HAP-1 (cell line): Measurements from ENCODE around the gene MGAT1.

Experiments
- DNase-seq, 2 experiments: peaks; one replicate each; pipeline ENCODE4 v3.0.0-alpha.2; 2016 to 2020; ENCODE audit warnings: low spot score in 2 of 2
- H3K27me3 ChIP-seq: fragments of 250-450 bp; sonication (Bioruptor Pico); 2 replicates; pipeline ENCODE4 v1.5.1; 2020; ENCODE audit warnings: low read depth, mild to moderate bottlenecking, moderate library complexity
- H3K36me3 ChIP-seq: fragments of 250-450 bp; sonication (Bioruptor Pico); replicated peaks from 2 replicates; pipeline ENCODE4 v1.5.1; 2020; ENCODE audit warnings: mild to moderate bottlenecking
- H3K4me1 ChIP-seq: fragments of 250-450 bp; sonication (Bioruptor Pico); 2 replicates; pipeline ENCODE4 v1.5.1; 2020; ENCODE audit warnings: mild to moderate bottlenecking
- H3K4me3 ChIP-seq: fragments of 250-450 bp; sonication (Bioruptor Pico); 2 replicates; pipeline ENCODE4 v1.5.1; 2020; ENCODE audit warnings: mild to moderate bottlenecking, moderate library complexity
- H3K9me3 ChIP-seq: fragments of 250-450 bp; sonication (Bioruptor Pico); 2 replicates; pipeline ENCODE4 v1.5.1; 2020; ENCODE audit warnings: mild to moderate bottlenecking, moderate library complexity
- in situ Hi-C: fragments of 300-500 bp; cut with MboI; formaldehyde crosslinking; loops from 3 replicates; pipeline ENCODE4 v1.14.3; 2020; ENCODE audit warnings: low sequenced_read_pairs, inconsistent platforms, mixed read lengths

Gene MGAT1

DNA sequence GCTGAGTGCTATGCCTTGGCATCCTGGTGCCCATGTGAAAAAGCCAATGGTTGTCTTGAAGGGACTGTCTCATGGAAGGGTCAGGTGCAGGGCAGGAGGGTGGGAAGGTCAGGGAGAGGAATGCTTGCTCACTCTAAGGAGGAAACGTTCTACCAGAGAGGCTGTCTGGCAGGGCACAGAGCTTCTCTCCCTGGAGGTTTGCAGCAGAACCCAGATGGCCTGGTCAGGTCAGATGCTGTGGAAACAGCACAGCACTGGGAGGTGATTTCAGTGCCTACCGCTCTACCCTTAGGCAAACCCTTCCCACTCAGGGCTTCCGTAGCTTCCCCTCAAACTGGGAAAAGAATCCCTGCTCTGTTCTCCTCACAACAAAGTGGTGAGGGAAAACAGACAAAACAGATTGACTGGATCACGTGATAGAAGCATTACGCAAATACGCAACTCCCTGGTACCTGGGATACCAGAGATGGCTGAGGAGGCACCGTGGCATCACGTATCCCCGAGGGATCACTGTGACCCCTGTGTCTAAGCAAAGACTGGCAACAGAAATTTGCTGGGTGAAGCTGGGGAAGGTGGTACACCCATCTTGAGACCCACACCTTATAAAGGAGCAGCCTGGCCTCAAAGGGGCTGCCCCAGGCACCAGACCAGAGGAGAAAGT lies 3.9 kb upstream of the MGAT1 start:
- Histone ChIP-seq H3K9me3 (no peaks in the 10 kb centered on the region), H3K4me1 (peaks cover 55% of the 10 kb centered on the region), H3K27me3 (no peaks in the 10 kb centered on the region), H3K36me3 (no peaks in the 10 kb centered on the region; the same call in 1 of the 2 replicates), H3K4me3 (no peak overlapping the region)
- in situ Hi-C loops = no loop called here
- no peak for DNase-seq

DNA sequence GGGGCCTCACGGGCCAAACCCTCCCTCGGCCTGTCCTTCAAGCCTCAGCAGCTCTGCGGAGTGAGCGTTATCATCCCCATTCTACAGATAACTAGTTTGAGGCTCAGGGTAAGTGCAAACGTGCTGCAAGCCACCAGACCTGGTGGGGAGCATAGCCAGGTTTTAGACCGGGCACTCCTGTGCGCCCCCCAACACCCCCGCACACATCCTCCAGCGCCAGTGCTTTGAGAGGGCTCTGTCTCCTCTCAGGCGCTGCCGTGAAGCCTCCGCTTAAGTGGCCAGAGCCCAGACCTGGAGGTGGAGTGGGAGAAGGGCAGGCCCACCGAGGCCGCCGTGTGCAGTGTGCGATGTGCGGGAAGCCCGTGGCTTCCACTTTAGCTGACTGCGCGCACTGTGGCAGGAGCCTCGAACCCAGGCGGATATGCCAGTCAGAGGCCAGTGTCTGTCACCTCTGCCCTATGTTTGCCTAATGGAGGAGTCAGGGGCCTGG lies 1.6 kb upstream of the MGAT1 start:
- Histone ChIP-seq H3K4me1 (peaks cover 42% of the 10 kb centered on the region), H3K27me3 (no peaks in the 10 kb centered on the region), H3K9me3 (no peaks in the 10 kb centered on the region), H3K4me3 (no peak overlapping the region), H3K36me3 (no peaks in the 10 kb centered on the region; the same call in 1 of the 2 replicates)
- in situ Hi-C loops = no loop called here
- DNase-seq = no peak

DNA sequence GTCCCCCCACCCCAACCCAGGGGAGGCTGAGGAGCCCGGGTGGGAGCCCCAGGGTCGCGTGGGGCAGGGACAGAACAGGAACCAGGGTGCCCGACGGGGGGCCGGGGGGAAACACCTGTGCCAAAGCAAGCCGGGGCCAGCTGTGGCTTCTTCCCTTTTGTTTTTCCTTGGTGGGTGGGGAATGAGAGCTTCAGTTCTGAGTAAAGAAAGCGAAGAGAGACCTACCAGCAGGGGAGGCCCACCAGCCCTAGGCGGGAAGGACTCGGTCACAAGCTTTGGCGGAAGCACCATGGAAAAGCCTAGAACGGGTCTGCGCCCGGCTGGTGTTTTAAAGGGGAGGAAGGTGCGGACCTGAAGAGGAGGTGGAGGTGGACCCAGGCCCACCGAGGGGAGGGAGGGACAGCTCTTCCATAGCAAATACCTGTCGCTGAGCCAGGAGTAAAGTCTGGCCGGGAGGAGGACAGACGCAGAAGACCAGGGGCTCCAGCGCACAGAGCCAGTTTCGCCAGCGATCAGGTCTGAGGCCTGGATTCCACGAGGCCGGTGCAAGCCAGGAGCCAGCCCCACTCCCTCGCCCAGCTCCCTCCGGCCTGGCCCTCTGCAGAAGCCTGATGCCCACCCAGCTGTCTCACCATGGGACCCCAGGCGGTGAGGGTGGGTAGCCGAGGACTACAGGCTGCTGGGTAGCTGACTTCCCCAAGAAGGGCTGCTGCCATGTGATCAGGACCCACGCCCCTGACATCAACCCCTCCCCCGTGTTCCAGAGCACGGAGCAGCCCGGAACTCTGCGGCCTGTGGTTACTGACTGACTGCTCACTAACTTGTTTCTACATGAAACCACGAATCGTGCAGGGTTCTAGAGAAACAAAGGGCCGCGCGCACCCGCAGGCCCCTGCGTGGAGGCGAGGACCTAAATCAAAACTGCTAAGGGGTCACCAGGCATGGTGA lies 849 bp upstream of the MGAT1 start:
- DNase-seq = no peak
- Histone ChIP-seq H3K36me3 (no peaks in the 10 kb centered on the region; the same call in 1 of the 2 replicates), H3K4me1 (peaks cover 35% of the 10 kb centered on the region), H3K9me3 (no peaks in the 10 kb centered on the region), H3K27me3 (no peaks in the 10 kb centered on the region), H3K4me3 (peak overlapping the region; percentile 92)
- in situ Hi-C loops = no loop called here

DNA sequence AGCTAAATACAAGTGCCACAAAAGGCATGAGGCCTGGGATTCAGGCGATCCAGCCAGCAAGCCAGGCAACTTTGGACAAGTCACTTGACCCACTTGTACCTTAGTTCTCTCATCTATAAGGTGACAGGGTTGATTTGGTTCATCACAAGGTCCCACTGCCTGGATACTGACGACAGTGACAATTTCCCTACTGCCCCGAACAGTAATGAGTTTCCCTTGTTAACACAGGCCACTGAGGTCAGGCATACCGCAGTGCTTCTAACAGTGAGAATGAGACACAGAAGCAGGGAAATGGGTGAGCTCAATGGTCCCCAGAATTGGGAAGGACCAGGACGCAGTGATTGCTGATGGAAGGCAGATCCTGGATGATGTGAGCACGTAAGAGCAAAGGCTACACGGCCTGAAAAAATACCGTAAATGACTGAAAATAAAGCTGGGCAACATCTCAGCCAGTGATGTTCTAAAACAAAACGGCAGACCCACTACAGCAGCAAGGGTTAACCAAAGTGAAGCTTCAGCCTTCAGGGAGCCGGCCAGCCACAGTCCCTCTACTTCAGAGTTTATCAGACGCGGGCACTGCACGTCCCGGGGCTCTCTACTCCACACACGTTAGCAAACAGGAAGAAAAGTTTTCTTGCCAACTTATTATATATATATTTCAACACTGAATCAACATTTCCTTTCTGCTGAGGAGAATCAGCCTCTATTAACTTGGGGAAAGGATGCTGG lies 846 bp downstream of the MGAT1 start:
- no peaks in the 10 kb centered on the region for H3K27me3 ChIP-seq
- H3K4me3 ChIP-seq = peak overlapping the region; percentile 92
- no peak for DNase-seq
- H3K4me1 ChIP-seq = peaks cover 24% of the 10 kb centered on the region
- no peaks in the 10 kb centered on the region; the same call in 1 of the 2 replicates for H3K36me3 ChIP-seq
- in situ Hi-C loops = no loop called here
- no peaks in the 10 kb centered on the region for H3K9me3 ChIP-seq

DNA sequence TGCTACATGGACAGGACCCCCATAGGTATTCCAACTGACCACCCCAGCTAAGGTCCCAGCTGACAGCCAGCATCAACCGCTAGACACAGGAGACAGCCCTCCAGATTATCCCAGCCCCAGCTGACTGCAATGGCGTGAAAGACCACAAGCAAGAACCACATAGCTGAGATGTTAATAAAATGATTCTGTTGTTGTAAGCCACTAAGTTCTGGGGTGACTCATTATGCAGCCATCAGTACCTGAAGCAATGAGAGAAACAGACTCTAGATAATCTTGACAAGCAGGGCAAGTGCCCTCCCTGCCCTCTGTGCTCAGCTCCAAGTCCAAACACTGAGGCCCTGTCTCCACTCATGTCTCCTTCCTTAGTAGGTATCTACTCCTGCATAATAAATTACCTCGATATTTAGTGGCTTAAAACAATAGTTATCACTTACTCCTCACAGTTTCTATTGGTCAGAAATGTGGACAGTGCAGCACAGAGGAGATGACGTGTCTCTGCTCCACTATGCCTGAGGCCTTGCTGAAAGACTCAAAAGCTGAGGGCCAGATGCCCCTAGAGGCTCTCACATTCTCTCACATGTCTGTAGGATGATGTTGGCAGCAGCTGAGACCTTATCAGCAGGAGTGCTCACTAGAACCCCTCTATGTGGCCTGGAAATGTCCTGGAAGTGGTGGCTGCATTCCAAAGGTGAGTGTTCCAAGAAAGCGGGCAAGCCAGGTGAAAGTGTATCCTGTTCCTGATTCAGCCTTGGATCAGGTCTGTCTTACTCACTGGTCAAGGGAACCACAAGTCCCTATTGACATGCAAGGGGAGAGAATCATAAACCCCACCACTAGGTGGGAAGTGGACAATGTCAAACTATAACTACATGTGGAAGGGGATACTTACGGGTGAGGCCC lies 2.5 kb downstream of the MGAT1 start:
- Histone ChIP-seq H3K9me3 (no peaks in the 10 kb centered on the region), H3K4me1 (peaks cover 14% of the 10 kb centered on the region), H3K27me3 (no peaks in the 10 kb centered on the region), H3K36me3 (no peaks in the 10 kb centered on the region; the same call in 1 of the 2 replicates), H3K4me3 (no peak overlapping the region)
- in situ Hi-C loops = no loop called here
- DNase-seq = no peak

DNA sequence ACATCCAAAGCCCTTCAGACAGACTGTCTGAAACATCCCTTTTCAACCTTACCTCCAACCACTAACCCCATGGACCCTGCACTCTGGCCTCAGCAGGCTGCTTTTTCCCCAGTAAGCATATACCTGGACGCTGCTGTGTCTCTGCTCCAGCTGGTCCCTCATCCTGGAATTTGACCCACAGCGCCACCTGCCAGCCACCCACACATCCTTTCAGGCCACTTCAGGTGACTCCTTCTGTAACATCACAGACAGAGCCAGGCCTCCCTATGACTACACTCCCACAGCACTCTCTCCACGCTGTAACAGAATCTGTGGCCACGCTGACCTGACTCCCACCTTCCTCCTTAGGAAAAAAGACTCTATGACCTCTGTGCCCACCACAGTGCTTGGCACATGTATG lies 3.4 kb downstream of the MGAT1 start:
- in situ Hi-C loops = no loop called here
- Histone ChIP-seq H3K27me3 (no peaks in the 10 kb centered on the region), H3K36me3 (no peaks in the 10 kb centered on the region; the same call in 1 of the 2 replicates), H3K4me1 (peaks cover 9% of the 10 kb centered on the region), H3K9me3 (no peaks in the 10 kb centered on the region), H3K4me3 (no peak overlapping the region)
- peak in 1 of 2 experiments; percentile 30 for DNase-seq

DNA sequence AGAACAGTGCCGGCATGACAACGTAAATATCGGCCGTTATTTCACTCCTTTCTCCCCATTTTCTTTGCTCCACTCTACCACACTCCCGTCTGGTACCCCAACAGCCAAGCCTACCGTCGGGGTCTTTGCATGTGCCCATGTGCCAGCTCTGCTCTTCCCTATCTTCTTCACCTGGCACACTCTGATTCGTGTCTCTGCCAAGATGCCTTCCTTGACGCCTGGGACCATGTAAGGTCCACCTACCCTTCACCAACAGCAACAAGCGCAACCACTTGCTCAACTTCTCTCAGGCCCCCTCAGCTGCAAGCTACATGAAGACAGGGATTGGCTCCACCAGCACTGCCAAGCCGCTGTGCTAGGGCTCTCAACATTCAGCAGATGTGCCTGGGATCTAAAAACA lies 4.4 kb downstream of the MGAT1 start:
- in situ Hi-C loops = no loop called here

DNA sequence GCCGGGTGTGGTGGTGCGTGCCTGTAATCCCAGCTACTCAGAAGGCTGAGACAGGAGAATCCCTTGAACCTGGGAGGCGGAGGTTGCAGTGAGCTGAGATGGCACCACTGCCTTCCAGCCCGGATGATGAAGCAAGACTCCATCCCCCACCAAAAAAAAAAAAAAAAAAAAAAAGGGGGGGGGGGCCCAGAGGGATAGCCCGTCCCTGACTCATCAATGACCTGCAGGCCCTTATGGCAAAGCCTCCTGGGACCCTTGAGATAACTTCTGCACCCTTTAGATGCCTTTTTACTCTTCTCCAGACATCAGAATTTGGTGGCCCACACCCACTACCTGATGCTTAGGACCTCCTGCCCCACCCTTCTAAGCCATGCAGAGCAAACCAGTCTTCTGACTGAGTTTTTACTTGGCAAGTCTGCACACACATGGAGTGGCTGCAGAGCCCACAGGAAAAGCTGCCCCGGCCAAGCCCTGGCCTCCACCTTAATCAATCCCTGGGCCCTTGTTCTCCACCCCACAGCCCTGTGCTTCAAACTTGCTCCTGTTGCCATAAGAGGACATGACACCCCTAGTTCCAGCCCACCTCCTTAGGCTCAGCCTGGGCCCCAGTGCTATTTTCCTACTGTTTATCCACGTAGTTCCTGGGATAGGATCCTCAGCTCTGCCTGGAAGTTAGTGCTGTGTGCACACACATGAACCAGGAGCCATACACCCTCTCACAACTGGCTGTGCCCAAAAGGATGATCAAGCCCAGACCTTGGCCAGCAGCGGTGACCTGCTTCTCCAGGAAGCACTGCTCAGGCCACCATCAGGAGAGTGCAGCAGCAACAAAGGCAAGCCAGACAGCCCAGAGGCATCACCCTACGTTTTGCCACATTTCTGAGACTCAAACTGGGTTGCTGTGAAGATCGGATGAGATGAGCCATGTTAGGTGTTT lies 5.1 kb downstream of the MGAT1 start:
- Histone ChIP-seq H3K4me1 (peaks cover 4% of the 10 kb centered on the region), H3K4me3 (no peak overlapping the region), H3K36me3 (no peaks in the 10 kb centered on the region; the same call in 1 of the 2 replicates), H3K27me3 (no peaks in the 10 kb centered on the region), H3K9me3 (no peaks in the 10 kb centered on the region)
- in situ Hi-C loops = no loop called here
- DNase-seq = no peak

More for the DNA sequence above, 4.4 kb downstream of the MGAT1 start:
- Histone ChIP-seq H3K36me3 (no peaks in the 10 kb centered on the region; the same call in 1 of the 2 replicates), H3K9me3 (no peaks in the 10 kb centered on the region), H3K27me3 (no peaks in the 10 kb centered on the region), H3K4me1 (peaks cover 8% of the 10 kb centered on the region), H3K4me3 (no peak overlapping the region)
- DNase-seq = no peak

DNA sequence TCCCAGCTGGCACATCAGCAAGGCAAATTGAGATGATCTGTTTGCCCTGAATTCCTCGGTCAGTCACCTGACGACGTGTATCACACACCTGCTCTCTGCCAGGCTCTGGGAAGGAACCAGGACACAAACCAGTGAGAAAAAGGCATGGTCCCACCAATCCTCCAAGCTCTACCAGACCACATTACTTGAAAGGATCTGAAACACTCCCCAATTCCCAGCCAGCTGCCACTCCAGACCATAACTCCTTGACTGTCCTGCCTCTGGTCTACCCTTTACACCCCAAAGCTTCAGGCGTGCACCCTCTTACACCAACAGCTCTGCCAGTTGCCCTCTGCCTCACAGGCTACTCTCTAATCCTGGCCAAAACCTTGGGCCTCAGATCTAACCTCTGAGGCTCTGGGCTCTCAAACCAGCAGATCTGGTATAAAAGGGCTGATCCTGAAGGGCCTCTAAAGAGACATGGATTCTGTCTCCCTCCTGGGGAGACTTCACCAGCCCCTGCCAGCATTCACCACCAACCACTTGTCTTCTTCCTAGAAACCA lies 6.8 kb downstream of the MGAT1 start:
- Histone ChIP-seq H3K27me3 (no peaks in the 10 kb centered on the region), H3K4me1 (no peaks in the 10 kb centered on the region), H3K36me3 (peaks cover 3% of the 10 kb centered on the region; the same call in 1 of the 2 replicates), H3K9me3 (no peaks in the 10 kb centered on the region), H3K4me3 (no peak overlapping the region)
- DNase-seq = no peak
- in situ Hi-C loops = no loop called here

DNA sequence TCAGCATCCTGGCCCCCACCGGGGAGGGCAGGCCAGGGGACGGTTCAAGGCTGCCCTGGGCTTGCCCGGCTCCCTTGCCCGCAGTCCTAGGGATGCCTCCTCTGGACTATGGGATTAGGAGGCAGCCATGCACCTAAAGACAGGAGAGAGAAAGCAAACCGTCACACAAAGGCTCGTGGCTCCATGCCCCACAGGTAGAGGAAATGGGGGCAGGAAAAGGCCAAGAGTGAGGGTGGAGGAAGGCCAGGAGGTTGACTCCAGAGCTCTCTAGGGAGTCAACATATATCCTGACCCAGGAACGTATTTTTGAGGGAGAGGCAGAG lies 9.7 kb downstream of the MGAT1 start:
- no peaks in the 10 kb centered on the region for H3K27me3 ChIP-seq
- H3K4me3 ChIP-seq = no peak overlapping the region
- H3K9me3 ChIP-seq = no peaks in the 10 kb centered on the region
- in situ Hi-C loops = no loop called here
- H3K4me1 ChIP-seq = no peaks in the 10 kb centered on the region
- 0 out of 2 replicates have a peak, but pooled peaks cover 3% of the 10 kb centered on the region for H3K36me3 ChIP-seq
- no peak for DNase-seq

DNA sequence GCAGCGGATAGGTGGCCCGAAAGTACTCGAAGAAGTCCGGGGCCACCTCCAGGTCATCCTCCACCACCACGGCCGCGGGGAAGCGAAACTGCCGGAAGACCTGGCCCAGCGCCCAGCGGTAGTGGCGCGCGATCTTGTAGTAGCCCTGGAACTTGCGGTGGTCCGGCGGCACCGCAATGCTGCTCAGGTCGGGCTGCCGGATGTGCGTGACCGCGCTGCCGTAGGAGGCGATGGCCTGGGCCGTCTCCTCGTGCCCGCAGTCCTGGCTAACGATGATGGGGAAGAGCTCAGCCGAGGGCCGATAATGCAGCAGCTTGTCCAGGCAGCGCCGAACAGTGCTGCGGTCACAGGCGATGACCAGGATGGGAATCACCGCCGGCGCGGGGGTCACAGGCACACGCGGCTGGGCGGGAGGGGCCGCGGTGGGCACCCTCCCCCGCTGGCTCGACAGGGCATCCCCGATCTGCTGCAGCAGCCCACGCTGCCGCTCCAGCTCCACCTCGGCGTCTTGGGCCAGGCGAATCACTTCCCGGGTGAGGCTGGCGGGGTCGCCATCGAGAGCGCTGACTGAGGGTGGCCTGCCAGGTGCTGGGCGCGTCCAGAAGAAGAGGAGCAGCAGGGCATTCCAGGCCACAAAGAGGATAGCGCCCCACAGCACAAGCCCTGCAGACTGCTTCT lies 10.2 kb downstream of the MGAT1 start:
- Histone ChIP-seq H3K36me3 (0 out of 2 replicates have a peak, but pooled peaks cover 3% of the 10 kb centered on the region), H3K9me3 (no peaks in the 10 kb centered on the region), H3K27me3 (no peaks in the 10 kb centered on the region), H3K4me3 (no peak overlapping the region), H3K4me1 (no peaks in the 10 kb centered on the region)
- no peak for DNase-seq
- in situ Hi-C loops = no loop called here
